Thyroid gland (tissue), 4 donors: ENCODE measurements around the gene DENND4A. TPM values are rescaled to one million over a fixed set of nuclear protein-coding genes. Genes with fewer than 3 reads are reported as not detected.

Experiments used
- DNase-seq, 2 donors: peaks; one replicate each; pipeline ENCODE4 v3.0.0-alpha.2; 2019
- H3K27ac ChIP-seq, 3 donors: fragments of 200-600 bp; sonication (generic); 1 replicate in 2 of 3; 2 replicates in 1 of 3; pipeline ENCODE4 v1.5.1; 2016 to 2019; ENCODE audit warnings: mild to moderate bottlenecking in 1 of 3, moderate library complexity in 1 of 3
- H3K27me3 ChIP-seq: fragments of 200-600 bp; sonication (generic); one replicate; pipeline ENCODE4 v1.5.1; 2019
- H3K36me3 ChIP-seq, 2 donors: fragments of 200-600 bp; sonication (generic); one replicate each; pipeline ENCODE4 v1.5.1; 2016 to 2019
- H3K4me1 ChIP-seq, 2 donors: fragments of 200-600 bp; sonication (generic); one replicate each; pipeline ENCODE4 v1.5.1; 2017 to 2019
- H3K4me3 ChIP-seq, 3 donors: fragments of 200-600 bp; sonication (generic); replicated peaks in 1 of 3; 1 replicate in 2 of 3; 2 replicates in 1 of 3; pipeline ENCODE4 v1.5.1; 2016; ENCODE audit warnings: mild to moderate bottlenecking in 1 of 3
- H3K9me3 ChIP-seq: fragments of 200-600 bp; sonication (generic); one replicate; pipeline ENCODE4 v1.5.1; 2017
- CTCF ChIP-seq, 6 experiments: fragments of 200-600 bp in 3 of 6; fragments of 450-650 bp in 3 of 6; sonication (generic) in 3 of 6; IDR thresholded peaks; one replicate each; pipeline ENCODE4 v1.5.1; 2016 to 2019; ENCODE audit warnings: antibody characterized with exemption in 6 of 6, mild to moderate bottlenecking in 2 of 6, inconsistent platforms in 1 of 6, moderate library complexity in 1 of 6
- POLR2A ChIP-seq, 2 donors: fragments of 450-650 bp; IDR thresholded peaks; one replicate each; pipeline ENCODE4 v1.6.1; 2017; ENCODE audit warnings: antibody characterized with exemption in 2 of 2, mild to moderate bottlenecking in 2 of 2, moderate library complexity in 1 of 2
- WGBS, 2 donors: methylation state at CpG; one replicate each; pipeline ENCODE4 v1.1.5; 2017; 5-methylcytosine and 5-hydroxymethylcytosine counted together
- intact Hi-C: fragments of 100-400 bp; cut with DNase I; formaldehyde crosslinking; loops from one replicate; pipeline ENCODE4 v1.15.1; 2023
- total RNA-seq, 4 donors: library from RNA; depleted of rRNA; stranded (reverse); fragments of >200 nt; gene quantifications; one replicate each; pipeline ENCODE4 v1.2.3, GENCODE V29; 2016

DENND4A gene
- total RNA-seq, 4 donors from 2014 or later, result 37.5 to 79.9 (median 45.7) TPM

DNA sequence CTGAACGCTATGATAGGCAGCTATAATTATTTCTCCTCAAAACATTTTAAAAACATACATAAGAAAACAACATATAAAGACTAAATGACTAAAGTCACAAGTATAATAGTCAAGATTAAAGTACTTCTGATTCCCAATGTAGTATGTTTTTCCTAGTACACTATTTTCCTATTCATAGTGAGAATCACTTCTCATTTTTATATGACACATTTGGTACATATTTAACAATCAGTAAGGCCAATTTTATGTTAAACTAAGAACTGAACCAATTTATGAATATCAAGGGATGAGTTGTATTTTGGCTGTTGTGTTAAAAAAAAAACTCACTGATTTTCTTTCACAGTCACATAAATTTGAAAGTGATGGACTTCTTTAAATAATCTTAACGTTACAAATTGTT lies 79.7 kb downstream of the DENND4A start:
- 85 to 86% methylated on average over 2 of the region's 2 CpGs for WGBS, 2 donors
- intact Hi-C loops, result no loop called here
- Histone ChIP-seq H3K27me3 (no peaks in the 10 kb centered on the region), H3K4me1 (no peaks in the 10 kb centered on the region), H3K27ac (no peak overlapping the region), H3K9me3 (no peaks in the 10 kb centered on the region), H3K36me3 (peaks cover 0 to 5% of the 10 kb centered on the region in 2 donors), H3K4me3 (no peak overlapping the region)
- no peak for DNase-seq
- TF ChIP-seq POLR2A (IDR thresholded peaks at IDR 0.05) (no peak), CTCF (IDR thresholded peaks at IDR 0.05) (no peak)

DNA sequence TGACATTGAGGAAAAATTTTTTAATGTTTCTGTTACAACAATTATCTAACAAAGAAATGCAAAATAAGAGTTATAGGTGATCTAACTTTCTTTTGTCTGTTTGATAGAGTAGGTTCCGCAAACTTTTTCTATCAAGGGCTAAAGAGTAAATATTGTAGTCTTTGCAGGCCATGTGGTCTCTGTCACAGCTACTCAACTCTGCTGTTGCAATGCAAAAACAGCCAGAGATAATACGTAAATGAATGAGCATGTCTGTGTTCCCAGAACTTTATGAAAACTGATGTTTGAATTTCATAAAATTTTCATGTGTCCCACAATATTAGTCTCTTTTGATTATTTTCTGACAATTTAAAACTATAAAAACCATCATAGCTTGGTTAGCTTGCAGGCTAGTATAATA lies 97.0 kb downstream of the DENND4A start:
- H3K4me3 ChIP-seq, result no peak overlapping the region
- H3K27me3 ChIP-seq, result no peaks in the 10 kb centered on the region
- 93 to 95% methylated on average over 2 of the region's 2 CpGs for WGBS, 2 donors
- H3K36me3 ChIP-seq, result peaks cover 14 to 18% of the 10 kb centered on the region in 2 donors
- no peak overlapping the region for H3K27ac ChIP-seq
- no peak for DNase-seq
- no peaks in the 10 kb centered on the region for H3K9me3 ChIP-seq
- TF ChIP-seq CTCF (IDR thresholded peaks at IDR 0.05) (no peak), POLR2A (IDR thresholded peaks at IDR 0.05) (no peak)
- no peaks in the 10 kb centered on the region for H3K4me1 ChIP-seq
- intact Hi-C loops, result no loop called here

DNA sequence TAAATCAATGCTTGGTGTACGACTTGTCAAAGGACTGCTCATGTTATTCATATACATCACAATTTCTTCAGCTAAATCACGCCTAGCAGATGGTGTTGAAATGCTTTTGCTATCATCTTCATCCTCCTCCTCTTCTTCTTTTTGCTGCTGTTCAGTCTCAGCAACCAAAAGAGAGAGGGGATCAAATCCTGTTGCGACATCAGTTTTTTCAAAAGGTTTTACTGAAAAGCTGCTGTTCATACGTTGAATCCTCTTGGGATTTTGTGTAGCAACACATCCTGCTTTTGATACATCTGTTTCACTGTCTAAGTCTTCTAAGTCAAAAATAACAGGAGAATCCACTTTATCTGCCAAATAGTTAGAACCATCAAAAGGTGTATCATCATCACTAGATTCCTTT lies 101.3 kb downstream of the DENND4A start:
- H3K27ac ChIP-seq, result no peak overlapping the region
- H3K27me3 ChIP-seq, result no peaks in the 10 kb centered on the region
- intact Hi-C loops, result no loop called here
- no peak overlapping the region for H3K4me3 ChIP-seq
- peaks cover 18 to 19% of the 10 kb centered on the region in 2 donors for H3K36me3 ChIP-seq
- H3K4me1 ChIP-seq, result no peaks in the 10 kb centered on the region
- no peak for DNase-seq
- no peaks in the 10 kb centered on the region for H3K9me3 ChIP-seq
- WGBS, 2 donors, result 92 to 95% methylated on average over 4 of the region's 4 CpGs
- TF ChIP-seq POLR2A (IDR thresholded peaks at IDR 0.05) (no peak), CTCF (IDR thresholded peaks at IDR 0.05) (no peak)

DNA sequence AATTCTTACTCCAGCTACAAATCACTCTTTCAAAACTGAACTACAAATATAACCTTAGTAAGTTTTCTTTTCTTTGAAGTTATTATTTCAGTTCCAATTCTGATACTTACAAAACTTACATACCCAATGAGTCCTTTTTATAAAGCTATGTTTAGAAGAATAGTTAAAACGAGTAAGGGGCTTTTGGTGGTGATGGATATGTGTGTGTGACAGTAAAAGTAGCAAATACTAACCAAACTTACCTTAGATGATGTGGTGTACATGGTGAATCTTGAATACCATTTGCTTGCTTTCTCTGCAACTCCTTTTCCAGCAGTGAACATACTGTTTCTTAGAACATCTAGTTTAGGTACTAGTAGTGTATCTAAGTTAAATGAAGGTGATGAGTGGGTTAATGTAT lies 101.9 kb downstream of the DENND4A start:
- Histone ChIP-seq H3K9me3 (no peaks in the 10 kb centered on the region), H3K4me3 (no peak overlapping the region), H3K27ac (no peak overlapping the region), H3K27me3 (no peaks in the 10 kb centered on the region), H3K36me3 (peaks cover 18 to 19% of the 10 kb centered on the region in 2 donors), H3K4me1 (no peaks in the 10 kb centered on the region)
- no peak for DNase-seq
- 84 to 88% methylated on average over 1 of the region's 1 CpG for WGBS, 2 donors
- intact Hi-C loops, result no loop called here
- no peak for TF ChIP-seq CTCF (IDR thresholded peaks at IDR 0.05)
- TF ChIP-seq POLR2A (IDR thresholded peaks at IDR 0.05), result no peak

GRCh38 chr15:65688462-65688861 lies 103.6 kb downstream of the DENND4A start:
- no peak for DNase-seq
- intact Hi-C loops, result loop anchor here (10.0 kb wide), 1 partner anchor 126 kb away; no protein-coding TSS in a partner anchor
- 94 to 100% methylated on average over 1 of the region's 1 CpG for WGBS, 2 donors
- H3K9me3 ChIP-seq, result no peaks in the 10 kb centered on the region
- no peak overlapping the region for H3K4me3 ChIP-seq
- H3K27me3 ChIP-seq, result no peaks in the 10 kb centered on the region
- TF ChIP-seq POLR2A (IDR thresholded peaks at IDR 0.05), result no peak
- no peak for TF ChIP-seq CTCF (IDR thresholded peaks at IDR 0.05)
- H3K4me1 ChIP-seq, result no peaks in the 10 kb centered on the region
- H3K27ac ChIP-seq, result no peak overlapping the region
- H3K36me3 ChIP-seq, result peaks cover 18 to 19% of the 10 kb centered on the region in 2 donors
